C4-2B (cell line): ENCODE results near the gene PLK1.

Experiments
- ZFX ChIP-seq: fragments of 450-650 bp; IDR thresholded peaks from 2 replicates; pipeline ENCODE4 v1.6.1; 2017
- TF ChIP-seq, protein P1 (sequence below): fragments of 450-650 bp; conservative IDR thresholded peaks from 2 replicates; pipeline ENCODE4 v1.5.1; 2017; ENCODE audit warnings: mild to moderate bottlenecking

DNA sequence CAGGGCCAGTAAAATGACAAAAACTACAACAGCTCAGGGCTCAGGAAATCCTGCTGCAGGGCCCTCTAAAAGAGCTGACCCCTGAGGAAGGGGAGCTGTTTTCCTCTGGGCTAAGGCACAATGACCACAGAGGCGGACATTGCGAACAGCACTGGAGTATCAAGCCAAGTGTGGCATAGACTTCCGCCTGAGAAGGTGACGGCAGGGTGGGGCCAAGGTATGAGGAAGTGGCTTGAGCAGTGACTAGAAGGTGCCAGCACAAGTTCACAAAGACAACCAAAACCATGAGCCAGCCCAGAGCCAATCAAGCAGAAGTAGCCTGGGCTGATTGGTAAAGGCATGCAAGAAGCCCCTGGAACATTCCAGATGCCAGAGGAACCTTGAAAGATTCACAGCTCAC lies 20.4 kb downstream of the PLK1 start:
- TF ChIP-seq, protein P1, sequence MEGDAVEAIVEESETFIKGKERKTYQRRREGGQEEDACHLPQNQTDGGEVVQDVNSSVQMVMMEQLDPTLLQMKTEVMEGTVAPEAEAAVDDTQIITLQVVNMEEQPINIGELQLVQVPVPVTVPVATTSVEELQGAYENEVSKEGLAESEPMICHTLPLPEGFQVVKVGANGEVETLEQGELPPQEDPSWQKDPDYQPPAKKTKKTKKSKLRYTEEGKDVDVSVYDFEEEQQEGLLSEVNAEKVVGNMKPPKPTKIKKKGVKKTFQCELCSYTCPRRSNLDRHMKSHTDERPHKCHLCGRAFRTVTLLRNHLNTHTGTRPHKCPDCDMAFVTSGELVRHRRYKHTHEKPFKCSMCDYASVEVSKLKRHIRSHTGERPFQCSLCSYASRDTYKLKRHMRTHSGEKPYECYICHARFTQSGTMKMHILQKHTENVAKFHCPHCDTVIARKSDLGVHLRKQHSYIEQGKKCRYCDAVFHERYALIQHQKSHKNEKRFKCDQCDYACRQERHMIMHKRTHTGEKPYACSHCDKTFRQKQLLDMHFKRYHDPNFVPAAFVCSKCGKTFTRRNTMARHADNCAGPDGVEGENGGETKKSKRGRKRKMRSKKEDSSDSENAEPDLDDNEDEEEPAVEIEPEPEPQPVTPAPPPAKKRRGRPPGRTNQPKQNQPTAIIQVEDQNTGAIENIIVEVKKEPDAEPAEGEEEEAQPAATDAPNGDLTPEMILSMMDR = no peak
- no peak for TF ChIP-seq ZFX
